Muscle layer of duodenum (tissue), 2 donors: ENCODE results near the gene RILPL2.
A peak's percentile ranks its signal among the peaks of the same experiment; 100 is the strongest.
"Not testable (repeated sequence)": the region's sequence is repeated elsewhere in the genome, so short reads cannot be mapped to it uniquely, and the experiment has no call there.

Source experiments
- H3K27ac ChIP-seq: one replicate; pipeline ENCODE4 v1.7.0; 2013; ENCODE audit warnings: mild to moderate bottlenecking, low read length
- H3K27me3 ChIP-seq: one replicate; pipeline ENCODE4 v1.7.0; 2013; ENCODE audit warnings: low read depth, mild to moderate bottlenecking, control low read depth, low read length
- H3K36me3 ChIP-seq, 2 donors: one replicate each; pipeline ENCODE4 v1.7.0; 2013; ENCODE audit warnings: low read length in 2 of 2, control low read depth in 1 of 2, mild to moderate bottlenecking in 1 of 2; ENCODE audit not compliant: insufficient read depth in 2 of 2, control insufficient read depth in 1 of 2
- H3K4me1 ChIP-seq, 2 donors: one replicate each; pipeline ENCODE4 v1.7.0; 2013; ENCODE audit warnings: low read length in 2 of 2, mild to moderate bottlenecking in 2 of 2, control low read depth in 1 of 2, moderate library complexity in 1 of 2; ENCODE audit not compliant: insufficient read depth in 2 of 2, control insufficient read depth in 1 of 2
- H3K4me3 ChIP-seq, 2 donors: one replicate each; pipeline ENCODE4 v1.7.0; 2013; ENCODE audit warnings: low read length in 2 of 2, low read depth in 1 of 2, mild to moderate bottlenecking in 1 of 2
- H3K9me3 ChIP-seq, 2 donors: one replicate each; pipeline ENCODE4 v1.7.0; 2013; ENCODE audit warnings: low read length in 2 of 2, control low read depth in 1 of 2, mild to moderate bottlenecking in 1 of 2; ENCODE audit not compliant: control insufficient read depth in 1 of 2
- donor health status: healthy.

The RILPL2 gene

GRCh38 chr12:123388951-123389559, 47.4 kb downstream of the RILPL2 start:
- Histone ChIP-seq H3K9me3 (no peaks in the 10 kb centered on the region), H3K36me3 (peaks cover 9 to 22% of the 10 kb centered on the region in 2 donors), H3K27me3 (no peaks in the 10 kb centered on the region), H3K4me3 (peak overlapping the region in 1 of 2 donors; percentile 71), H3K27ac (no peak overlapping the region), H3K4me1 (peaks cover 13 to 46% of the 10 kb centered on the region in 2 donors)

- H3K36me3 ChIP-seq: peaks cover 9 to 17% of the 10 kb centered on the region in 2 donors
- no peaks in the 10 kb centered on the region for H3K9me3 ChIP-seq
- no peaks in the 10 kb centered on the region for H3K27me3 ChIP-seq
- H3K27ac ChIP-seq: peak overlapping the region; percentile 83
- peaks cover 13 to 46% of the 10 kb centered on the region in 2 donors for H3K4me1 ChIP-seq
- H3K4me3 ChIP-seq: peak overlapping the region; percentile 71 to 83
Observed at GRCh38 chr12:123388177-123388950, 48.1 kb downstream of the RILPL2 start.

- Histone ChIP-seq H3K4me1 (peaks cover 13 to 44% of the 10 kb centered on the region in 2 donors), H3K4me3 (peak overlapping the region; percentile 71 to 83), H3K27me3 (no peaks in the 10 kb centered on the region), H3K36me3 (peaks cover 9 to 14% of the 10 kb centered on the region in 2 donors), H3K27ac (peak overlapping the region; percentile 83), H3K9me3 (no peaks in the 10 kb centered on the region)
Observed at GRCh38 chr12:123387508-123388176, 48.8 kb downstream of the RILPL2 start.

GRCh38 chr12:123385536-123385935, 50.9 kb downstream of the RILPL2 start:
- not testable (repeated sequence) for H3K36me3 ChIP-seq

DNA sequence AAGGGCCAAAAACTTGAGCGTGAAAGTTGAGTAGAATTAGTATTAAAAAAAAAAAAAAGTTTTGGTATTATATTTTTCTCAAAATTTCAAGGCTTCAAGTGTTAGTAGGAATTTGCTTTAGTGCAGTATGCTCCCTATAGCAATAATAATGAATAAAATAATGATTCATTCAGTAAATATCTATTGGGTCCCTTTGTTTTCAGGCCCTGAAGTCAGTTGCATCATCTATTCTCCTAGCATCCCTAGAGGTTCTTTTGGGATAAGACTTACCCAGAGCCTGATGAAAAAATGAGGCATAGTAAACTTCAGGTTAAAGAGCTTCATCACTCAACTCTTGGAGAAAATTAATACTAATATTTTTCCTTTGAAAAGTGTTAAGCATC, 51.5 kb downstream of the RILPL2 start:
- peak overlapping the region; percentile 75 to 89 for H3K4me3 ChIP-seq
- no peaks in the 10 kb centered on the region for H3K27me3 ChIP-seq
- H3K27ac ChIP-seq: no peak overlapping the region
- H3K4me1 ChIP-seq: peaks cover 10 to 17% of the 10 kb centered on the region in 2 donors
- no peaks in the 10 kb centered on the region for H3K36me3 ChIP-seq
- no peaks in the 10 kb centered on the region for H3K9me3 ChIP-seq

More at GRCh38 chr12:123385536-123385935, 50.9 kb downstream of the RILPL2 start:
- H3K9me3 ChIP-seq, H3K4me3 ChIP-seq, H3K27ac ChIP-seq, H3K27me3 ChIP-seq: not testable (repeated sequence)
- H3K4me1 ChIP-seq: peaks cover 10 to 23% of the 10 kb centered on the region in 2 donors

DNA sequence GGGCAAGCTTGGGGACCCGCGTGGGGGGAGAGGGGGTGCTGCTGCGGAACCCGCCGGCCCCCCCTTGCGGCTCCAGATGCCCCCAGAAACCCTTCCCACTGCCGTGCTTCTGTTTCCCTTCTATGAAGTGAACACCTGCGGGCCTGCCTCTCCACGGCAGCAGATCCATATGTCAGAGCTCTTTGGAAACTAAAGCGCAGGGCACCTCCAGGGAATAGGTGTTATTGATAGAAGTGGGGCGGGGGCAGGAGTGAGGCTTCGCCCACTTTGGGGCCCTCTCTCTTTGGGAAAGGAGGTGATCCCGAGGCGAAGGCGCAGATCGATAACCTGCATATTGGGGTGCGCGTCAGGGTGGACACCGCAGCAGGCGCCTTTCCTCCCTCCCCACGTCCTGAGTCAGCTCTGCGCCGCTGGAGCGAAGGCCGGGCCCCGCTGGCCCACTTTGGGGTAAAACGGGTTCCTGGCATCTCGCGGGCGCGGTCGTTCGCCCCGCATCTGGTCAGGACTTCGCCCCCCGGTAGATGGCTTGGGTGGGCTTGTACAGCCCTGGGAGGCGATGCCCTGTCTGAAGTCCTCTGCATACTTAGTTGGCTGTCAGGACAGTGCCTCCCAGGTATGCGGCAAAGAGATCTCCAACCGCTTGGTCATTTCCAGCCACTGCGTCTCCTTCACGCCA, 52.0 kb downstream of the RILPL2 start:
- Histone ChIP-seq H3K27ac (peak overlapping the region; percentile 39), H3K4me3 (peak overlapping the region; percentile 75 to 89), H3K36me3 (no peaks in the 10 kb centered on the region)

GRCh38 chr12:123382684-123383083, 53.8 kb downstream of the RILPL2 start:
- no peaks in the 10 kb centered on the region for H3K36me3 ChIP-seq
- H3K27ac ChIP-seq: no peak overlapping the region
- H3K27me3 ChIP-seq: no peaks in the 10 kb centered on the region
- no peak overlapping the region for H3K4me3 ChIP-seq
- no peaks in the 10 kb centered on the region for H3K9me3 ChIP-seq
- peaks cover 3 to 9% of the 10 kb centered on the region in 2 donors for H3K4me1 ChIP-seq

More for the DNA sequence above, 52.0 kb downstream of the RILPL2 start:
- Histone ChIP-seq H3K27me3 (no peaks in the 10 kb centered on the region), H3K9me3 (no peaks in the 10 kb centered on the region), H3K4me1 (peaks cover 10 to 15% of the 10 kb centered on the region in 2 donors)

DNA sequence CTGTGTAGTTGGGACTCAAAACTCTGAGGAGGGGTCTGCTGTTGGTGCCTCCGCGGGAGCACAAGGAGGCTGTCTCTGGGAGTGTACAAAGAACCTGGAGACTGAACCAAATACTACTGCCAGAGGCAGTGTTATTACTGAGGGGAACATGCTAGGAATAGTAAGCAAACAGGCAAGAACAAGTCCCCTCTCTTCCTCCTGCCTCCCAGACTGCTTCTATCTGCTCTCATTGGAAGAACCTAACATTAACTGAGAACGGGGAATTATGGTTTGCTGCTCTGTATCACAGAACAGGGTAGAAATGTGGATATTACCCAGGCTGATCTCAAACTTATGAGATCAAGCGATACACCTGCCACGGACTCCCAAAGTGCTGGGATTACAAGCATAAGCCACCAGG, 57.1 kb downstream of the RILPL2 start:
- H3K4me1 ChIP-seq: no peaks in the 10 kb centered on the region
- no peaks in the 10 kb centered on the region for H3K9me3 ChIP-seq
- H3K36me3 ChIP-seq: no peaks in the 10 kb centered on the region
- no peaks in the 10 kb centered on the region for H3K27me3 ChIP-seq
- no peak overlapping the region for H3K27ac ChIP-seq
- no peak overlapping the region for H3K4me3 ChIP-seq

GRCh38 chr12:123372415-123372814, 64.1 kb downstream of the RILPL2 start:
- not testable (repeated sequence) for H3K4me3 ChIP-seq, H3K27ac ChIP-seq, H3K27me3 ChIP-seq, H3K36me3 ChIP-seq, H3K4me1 ChIP-seq, H3K9me3 ChIP-seq

DNA sequence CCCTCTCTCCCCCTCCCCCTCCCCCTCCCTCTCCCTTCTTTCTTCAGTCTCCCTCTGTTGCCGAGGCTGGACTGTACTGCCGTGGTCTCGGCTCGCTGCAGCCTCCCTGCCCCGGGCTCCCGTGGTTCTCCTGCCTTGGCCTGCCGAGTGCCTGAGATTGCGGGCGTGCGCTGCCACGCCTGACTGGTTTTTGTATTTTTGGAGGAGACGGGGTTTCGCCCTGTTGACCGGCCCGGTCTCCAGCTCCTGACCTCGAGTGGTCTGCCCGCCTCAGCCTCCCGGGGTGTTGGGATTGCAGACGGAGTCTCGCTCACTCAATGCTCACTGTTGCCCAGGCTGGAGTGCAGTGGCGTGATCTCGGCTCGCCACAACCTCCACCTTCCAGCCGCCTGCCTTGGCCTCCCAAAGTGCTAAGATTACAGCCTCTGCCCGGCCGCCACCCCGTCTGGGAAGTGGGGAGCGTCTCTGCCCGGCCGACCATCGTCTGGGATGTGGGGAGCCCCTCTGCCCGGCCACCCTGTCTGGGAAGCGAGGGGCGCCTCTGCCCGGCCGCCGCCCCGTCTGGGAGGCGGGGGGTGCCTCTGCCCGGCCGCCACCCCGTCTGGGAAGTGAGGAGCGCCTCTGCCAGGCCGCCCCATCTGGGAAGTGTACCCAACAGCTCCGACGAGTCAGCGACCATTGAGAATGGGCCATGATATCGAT, 64.7 kb downstream of the RILPL2 start:
- H3K9me3 ChIP-seq, H3K4me1 ChIP-seq, H3K4me3 ChIP-seq, H3K36me3 ChIP-seq, H3K27ac ChIP-seq, H3K27me3 ChIP-seq: not testable (repeated sequence)
